Measurements from ENCODE around the gene CCM2.

Gene CCM2

GRCh38 chr7:45071528-45071927 lies 71.5 kb downstream of the CCM2 start:
- FAIRE-seq, result no peak

GRCh38 chr7:45072131-45073030 lies 72.4 kb downstream of the CCM2 start:
- FAIRE-seq, result no peak

DNA sequence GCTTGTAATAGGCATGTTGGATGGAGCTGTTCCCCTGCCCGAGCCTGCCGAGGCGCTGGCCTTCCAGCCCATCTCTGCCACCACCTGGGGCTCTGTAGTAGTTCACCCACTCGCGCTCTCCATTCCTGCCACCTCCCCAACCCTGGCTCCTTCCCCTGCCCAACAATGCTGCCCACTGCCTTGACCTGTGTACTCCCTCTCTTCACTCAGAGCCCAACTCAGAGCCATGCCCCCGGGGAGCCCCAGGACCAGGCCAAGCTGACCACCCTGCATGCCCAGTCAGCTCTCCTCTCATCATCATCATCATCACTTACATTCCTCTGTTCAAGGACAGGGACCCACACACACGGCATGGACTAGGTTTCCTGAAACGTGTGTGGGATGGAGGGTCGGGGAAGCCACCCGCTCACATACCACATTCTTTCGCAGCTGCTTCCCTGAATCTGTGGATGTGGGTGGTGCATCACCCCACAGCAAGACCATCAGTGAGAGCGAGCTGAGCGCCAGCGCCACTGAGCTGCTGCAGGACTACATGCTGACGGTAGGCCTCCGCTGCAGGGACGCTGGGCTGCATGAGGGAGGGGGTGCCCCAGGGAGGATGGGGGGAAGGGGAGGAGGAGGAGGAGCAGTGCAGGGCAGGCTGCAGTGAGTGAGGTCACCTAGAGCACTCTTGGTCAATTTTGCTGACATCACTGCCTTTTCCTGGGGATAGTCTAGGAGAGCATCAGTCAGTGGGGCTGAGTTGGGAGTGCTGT lies 73.2 kb downstream of the CCM2 start:
- no peak for FAIRE-seq

GRCh38 chr7:45073786-45074527 lies 74.0 kb downstream of the CCM2 start:
- no peak for FAIRE-seq

GRCh38 chr7:45074528-45075354 lies 74.7 kb downstream of the CCM2 start:
- FAIRE-seq, result no peak

DNA sequence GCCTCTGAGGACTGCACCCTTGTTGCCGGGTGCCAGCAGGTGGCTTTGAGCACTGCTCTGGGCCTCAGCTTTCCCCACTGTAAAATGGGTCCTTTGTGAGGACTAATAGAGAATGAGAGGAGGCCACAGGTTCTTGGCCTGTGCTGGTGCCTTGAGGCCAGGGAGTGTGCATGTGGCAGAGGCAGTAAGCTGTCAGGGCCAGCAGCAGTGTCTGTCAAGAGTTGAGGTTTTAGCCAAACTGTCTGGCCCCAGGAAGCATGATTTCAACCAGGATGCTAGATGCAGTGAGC lies 75.3 kb downstream of the CCM2 start:
- no peak for FAIRE-seq

DNA sequence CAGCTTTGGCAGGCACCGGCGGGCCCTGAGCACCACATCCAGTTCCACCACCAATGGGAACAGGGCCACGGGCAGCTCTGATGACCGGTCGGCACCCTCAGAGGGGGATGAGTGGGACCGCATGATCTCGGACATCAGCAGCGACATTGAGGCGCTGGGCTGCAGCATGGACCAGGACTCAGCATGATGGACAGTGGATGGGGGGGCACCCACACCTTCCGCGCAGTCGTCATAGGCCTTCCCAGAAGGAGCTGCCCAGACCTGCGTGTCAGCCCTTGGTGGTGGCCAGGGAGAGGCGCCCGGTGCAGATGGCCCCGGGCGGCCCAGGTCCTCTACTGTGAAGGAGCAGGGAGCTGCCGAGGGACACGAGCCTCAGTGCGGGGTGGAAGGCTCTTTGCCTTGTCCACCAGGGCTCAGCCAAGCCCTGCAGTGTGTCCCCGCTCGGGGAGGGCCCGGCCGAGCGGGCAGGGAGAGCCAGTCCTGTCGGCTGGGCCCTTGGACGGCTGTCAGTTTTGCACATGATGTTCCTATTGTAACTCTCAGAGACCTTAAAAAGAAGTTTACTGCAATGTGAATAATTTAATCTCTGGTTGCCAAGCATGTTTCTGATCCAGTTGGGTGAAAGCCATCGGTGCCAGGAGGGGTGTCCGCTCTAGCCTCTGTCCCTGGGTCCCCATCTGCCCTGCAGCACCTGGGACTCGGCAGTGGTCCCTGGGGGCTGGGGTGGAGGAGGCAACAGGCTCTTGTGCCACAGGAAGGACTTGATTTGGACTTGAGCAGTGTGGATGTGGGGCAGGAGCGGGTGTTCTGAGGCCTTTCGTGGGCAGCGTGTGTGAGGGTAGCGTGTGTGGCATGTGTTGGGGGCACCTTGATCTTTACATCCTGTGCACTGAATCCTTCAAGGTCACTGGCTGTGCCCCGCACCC lies 76.1 kb downstream of the CCM2 start:
- FAIRE-seq, result no peak

GRCh38 chr7:45076946-45077345 lies 76.9 kb downstream of the CCM2 start:
- FAIRE-seq, result no peak

- FAIRE-seq, result no peak
Measured at GRCh38 chr7:45077579-45077978, 77.6 kb downstream of the CCM2 start.

DNA sequence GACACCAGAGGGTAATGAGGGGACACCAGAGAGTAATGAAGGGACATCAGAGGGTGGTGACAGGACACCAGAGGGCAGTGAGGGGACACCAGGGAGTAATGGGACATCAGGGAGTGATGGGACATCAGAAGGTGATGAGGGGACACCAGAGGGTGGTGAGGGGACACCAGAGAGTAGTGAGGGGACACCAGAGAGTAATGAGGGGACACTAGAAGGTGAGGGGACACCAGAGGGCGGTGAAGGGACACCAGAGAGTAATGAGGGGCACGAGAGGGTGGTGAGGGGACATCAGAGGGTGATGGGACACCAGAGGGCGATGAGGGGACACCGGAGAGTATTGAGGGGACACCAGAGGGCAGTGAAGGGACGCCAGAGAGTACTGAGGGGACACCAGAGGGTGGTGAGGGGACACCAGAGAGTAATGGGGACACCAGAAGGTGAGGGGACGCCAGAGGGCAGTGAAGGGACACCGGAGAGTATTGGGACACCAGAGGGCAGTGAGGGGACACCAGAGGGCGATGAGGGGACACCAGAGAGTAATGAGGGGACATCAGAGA lies 78.2 kb downstream of the CCM2 start:
- no peak for FAIRE-seq

GRCh38 chr7:45080265-45080957 lies 80.4 kb downstream of the CCM2 start:
- FAIRE-seq, result no peak

- FAIRE-seq, result no peak
Measured at GRCh38 chr7:45080958-45081669, 81.1 kb downstream of the CCM2 start.

GRCh38 chr7:45081670-45081974 lies 81.6 kb downstream of the CCM2 start:
- FAIRE-seq, result no peak

DNA sequence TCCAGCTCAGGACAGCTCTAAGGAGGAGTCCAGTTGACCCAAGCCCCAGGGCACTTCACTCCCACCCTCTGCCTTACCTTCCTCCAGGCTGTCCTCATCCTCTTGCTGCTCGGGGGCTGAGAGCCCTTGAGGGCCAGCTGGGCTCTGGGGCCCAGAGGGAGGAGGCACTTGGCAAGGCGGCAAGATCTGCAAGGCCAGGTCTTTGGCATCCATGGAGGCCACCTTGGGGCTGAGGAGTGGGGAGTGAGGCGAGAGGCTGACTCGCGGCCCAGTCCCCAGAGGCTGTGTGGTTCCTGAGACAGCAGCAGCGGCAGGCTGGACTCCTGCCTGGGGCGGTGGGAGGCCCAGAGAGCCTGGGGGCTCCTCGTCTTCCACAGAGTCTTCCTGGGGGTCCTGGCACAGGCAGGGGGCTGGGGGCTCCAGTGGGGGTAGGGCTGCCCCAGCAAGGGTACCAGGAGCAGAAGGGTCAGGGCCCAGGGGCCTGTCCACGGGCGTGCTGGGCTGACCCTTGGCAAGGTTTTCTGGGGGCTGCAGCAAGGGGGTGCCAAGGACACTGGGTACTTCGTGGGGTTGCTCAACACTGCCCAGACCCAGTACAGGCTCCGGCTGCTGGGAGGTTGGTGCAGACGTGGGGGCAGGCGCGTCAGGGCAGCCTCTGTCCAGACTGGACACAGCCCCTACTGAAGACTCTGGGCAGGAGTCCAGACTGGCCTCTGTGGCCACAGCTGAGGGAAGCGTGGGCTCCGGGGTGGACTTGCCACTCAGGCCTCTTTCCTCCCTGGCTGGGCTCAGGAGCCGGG lies 82.2 kb downstream of the CCM2 start:
- no peak for FAIRE-seq

GRCh38 chr7:45082831-45083331 lies 82.9 kb downstream of the CCM2 start:
- no peak for FAIRE-seq

DNA sequence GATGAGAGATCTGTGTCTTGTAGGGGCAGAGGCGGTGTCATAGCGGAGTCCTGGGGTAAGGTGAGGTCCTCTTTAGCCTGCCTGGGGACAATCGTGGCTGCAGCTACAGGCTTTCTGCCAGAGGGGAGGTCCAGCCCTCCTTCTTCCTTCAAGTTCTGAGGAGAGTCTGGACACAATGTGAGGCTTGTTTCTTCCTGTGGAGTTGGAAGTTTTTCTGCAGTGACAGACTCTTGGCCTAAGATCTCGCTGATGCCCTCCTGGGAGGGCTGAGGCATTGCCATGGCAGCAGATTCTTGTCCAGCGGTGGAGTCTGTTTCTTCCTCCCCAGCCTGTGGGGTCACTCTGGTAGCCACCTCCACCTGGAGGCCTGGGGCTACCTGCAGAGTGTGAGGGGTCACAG lies 84.3 kb downstream of the CCM2 start:
- no peak for FAIRE-seq

DNA sequence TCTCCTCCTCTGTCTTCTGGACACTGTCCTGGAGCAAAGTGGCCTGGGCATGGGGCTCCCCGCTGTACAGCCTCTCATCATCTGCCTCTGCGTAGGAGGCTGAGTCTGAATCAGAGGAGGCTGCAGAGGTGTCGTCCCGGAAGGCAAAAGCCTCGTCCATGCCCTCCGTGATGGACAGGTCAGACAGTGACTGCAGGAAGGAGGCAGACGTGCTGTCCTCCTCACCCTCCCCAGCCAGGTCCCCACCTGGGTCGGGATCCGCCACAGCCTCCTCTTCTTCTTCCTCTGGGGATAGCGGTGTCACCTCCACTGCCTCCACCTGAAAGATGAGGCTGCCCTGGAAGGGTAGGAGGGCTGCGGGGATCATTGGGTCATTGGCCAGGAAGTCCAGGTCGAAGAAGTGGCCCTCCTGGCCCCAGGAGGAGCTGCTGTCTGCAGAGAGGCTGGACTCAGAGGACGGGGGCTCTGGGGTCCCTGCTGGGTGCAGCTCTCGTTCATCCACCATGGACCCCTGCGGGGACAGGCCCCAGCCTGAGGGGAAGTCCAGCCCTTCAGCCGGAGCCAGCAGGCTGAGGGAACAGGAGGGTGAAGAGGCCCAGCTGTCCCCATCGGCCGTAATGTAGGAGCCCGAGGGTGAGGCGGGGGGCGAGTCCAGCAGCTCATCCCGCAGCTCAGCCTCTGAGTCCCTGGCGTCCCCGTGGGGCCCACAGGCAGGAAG lies 85.1 kb downstream of the CCM2 start:
- FAIRE-seq, result no peak

DNA sequence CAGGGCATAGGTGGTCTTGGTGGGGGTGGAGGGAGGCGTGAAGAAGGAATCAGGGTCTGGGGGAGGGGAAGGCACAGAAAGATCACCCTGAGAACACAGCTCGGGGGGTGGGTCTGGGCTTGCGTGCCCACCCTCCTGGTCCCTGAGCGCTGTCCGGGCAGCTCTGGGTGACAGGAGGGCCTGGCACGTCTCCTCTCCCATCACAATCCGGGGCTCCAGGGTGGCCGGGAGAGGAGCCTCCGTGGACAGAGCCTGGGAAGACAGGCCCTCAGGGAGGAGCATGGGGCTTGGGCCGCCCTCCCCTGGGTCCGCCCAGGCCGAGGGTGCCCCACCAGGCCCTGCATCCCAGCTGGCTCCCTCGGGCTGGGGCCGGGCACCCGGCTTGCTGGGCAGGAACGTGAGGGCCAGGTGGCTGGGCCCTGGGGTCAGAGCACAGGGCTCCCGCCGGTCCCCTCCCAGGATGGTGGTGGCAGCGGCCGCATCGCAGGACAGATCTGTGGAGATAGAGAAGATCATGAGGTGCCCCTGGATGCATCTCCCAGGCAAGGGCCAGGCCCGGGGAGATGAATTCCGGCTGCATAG lies 85.7 kb downstream of the CCM2 start:
- FAIRE-seq, result no peak

All from G401.6 (cell line).